Bronchial epithelial cell (primary cell): Measurements from ENCODE around the gene SLC47A2. TPM values are rescaled to one million over a fixed set of nuclear protein-coding genes. Genes with fewer than 3 reads are reported as not detected.

Source experiments
- DNase-seq: peaks from one replicate; pipeline ENCODE4 v3.0.0-alpha.2; 2010; ENCODE audit warnings: low read depth
- FAIRE-seq: peaks from 2 replicates; lab custom pipeline; 2011; peaks lifted over from hg19 to GRCh38; lab: Jason Lieb, UNC
- H3K27me3 ChIP-seq: 2 replicates; pipeline ENCODE4 v1.5.1; 2011; ENCODE audit warnings: low read length; ENCODE audit not compliant: control insufficient read depth, insufficient read depth
- H3K36me3 ChIP-seq: 2 replicates; pipeline ENCODE4 v1.5.1; 2011; ENCODE audit warnings: low read length; ENCODE audit not compliant: control insufficient read depth, insufficient read depth
- H3K4me3 ChIP-seq: 2 replicates; pipeline ENCODE4 v1.5.1; 2011; ENCODE audit warnings: mild to moderate bottlenecking, low read depth, low read length, control low read depth
- total RNA-seq: library from RNA; depleted of rRNA; stranded (reverse); fragments of >200 nt; gene quantifications from 2 replicates; pipeline ENCODE4 v1.2.1, GENCODE V29; 2014
- TF ChIP-seq, protein P1 (sequence below): IDR thresholded peaks from 2 replicates; pipeline ENCODE4 v1.5.1; 2011; ENCODE audit warnings: mild to moderate bottlenecking, moderate library complexity, low read length, control low read depth, inconsistent platforms; ENCODE audit not compliant: insufficient read depth, severe bottlenecking

Gene SLC47A2
- total RNA-seq, 1 donor from 2014 or later = 0.79 TPM

DNA sequence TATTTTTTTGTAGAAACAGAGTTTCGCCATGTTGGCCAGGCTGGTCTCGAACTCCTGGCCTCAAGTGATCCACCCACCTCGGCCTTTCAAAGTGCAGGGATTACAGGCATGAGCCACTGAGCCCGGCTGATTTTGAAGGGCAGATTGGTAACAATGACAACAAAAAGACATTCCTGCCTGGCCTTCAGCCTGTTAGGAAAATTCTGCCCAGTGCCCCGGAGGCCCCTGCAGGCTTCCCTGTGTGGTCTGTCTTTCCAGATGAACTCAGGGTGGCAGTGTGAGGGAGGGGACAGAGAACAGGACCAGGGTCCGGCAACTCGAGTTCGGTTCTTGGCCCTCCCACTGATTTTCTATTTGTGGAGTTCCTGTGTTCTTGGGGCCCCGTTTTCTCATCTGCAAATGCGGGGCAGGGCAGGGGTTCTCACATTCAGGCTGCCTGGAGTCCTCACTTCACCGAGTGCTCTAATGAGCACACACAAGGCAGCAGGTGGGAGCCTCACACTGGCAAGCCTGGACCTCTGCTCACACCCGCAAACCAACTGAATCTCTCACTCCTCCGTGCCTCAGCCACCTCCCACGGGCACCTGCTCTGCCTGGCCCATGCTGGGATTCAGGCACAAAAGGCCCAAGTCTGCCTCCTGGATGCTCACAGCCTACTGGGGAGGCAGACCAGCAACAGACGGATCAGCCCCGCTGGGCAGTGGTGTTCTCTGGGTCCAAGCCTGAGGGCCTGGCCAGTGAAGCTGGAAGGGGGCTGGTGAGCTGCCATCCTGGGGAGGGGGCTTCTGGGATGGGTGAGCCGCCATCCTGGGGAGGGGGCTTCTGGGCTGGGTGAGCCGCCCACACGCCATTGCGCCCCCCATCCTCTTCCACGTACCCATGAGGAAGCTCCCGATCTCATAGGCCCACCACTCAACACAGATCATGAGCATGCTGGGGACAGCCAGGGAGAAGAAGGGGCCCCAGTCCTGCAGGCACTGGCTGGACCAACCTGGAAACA, 10.3 kb downstream of the SLC47A2 start:
- FAIRE-seq (no peak), DNase-seq (no peak)
- H3K4me3 ChIP-seq = no peak overlapping the region
- H3K36me3 ChIP-seq = no peaks in the 10 kb centered on the region
- no peaks in the 10 kb centered on the region for H3K27me3 ChIP-seq
- TF ChIP-seq, protein P1, sequence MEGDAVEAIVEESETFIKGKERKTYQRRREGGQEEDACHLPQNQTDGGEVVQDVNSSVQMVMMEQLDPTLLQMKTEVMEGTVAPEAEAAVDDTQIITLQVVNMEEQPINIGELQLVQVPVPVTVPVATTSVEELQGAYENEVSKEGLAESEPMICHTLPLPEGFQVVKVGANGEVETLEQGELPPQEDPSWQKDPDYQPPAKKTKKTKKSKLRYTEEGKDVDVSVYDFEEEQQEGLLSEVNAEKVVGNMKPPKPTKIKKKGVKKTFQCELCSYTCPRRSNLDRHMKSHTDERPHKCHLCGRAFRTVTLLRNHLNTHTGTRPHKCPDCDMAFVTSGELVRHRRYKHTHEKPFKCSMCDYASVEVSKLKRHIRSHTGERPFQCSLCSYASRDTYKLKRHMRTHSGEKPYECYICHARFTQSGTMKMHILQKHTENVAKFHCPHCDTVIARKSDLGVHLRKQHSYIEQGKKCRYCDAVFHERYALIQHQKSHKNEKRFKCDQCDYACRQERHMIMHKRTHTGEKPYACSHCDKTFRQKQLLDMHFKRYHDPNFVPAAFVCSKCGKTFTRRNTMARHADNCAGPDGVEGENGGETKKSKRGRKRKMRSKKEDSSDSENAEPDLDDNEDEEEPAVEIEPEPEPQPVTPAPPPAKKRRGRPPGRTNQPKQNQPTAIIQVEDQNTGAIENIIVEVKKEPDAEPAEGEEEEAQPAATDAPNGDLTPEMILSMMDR = no peak

DNA sequence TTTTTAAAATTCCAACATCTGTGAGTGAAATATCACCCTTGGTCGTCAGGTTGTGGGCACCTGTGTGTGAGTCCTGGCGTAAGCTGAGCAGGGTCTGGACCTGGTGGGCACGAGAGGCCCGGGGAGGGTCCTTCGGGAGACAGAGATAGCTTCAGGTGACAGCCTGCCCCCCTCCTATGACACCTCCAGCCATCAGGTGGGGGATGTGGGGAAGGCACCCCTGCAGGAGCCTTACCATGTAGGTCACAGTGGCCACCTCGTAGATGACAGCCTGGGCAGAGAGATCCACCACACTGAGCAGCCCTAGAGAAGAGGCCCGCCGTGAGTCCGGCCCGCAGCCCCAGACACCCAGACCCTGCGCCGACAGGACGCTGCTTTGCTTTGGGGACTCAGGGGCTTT, 11.2 kb downstream of the SLC47A2 start:
- Histone ChIP-seq H3K36me3 (no peaks in the 10 kb centered on the region), H3K27me3 (no peaks in the 10 kb centered on the region), H3K4me3 (no peak overlapping the region)
- no peak for DNase-seq
- TF ChIP-seq, protein P1 = no peak
- no peak for FAIRE-seq

DNA sequence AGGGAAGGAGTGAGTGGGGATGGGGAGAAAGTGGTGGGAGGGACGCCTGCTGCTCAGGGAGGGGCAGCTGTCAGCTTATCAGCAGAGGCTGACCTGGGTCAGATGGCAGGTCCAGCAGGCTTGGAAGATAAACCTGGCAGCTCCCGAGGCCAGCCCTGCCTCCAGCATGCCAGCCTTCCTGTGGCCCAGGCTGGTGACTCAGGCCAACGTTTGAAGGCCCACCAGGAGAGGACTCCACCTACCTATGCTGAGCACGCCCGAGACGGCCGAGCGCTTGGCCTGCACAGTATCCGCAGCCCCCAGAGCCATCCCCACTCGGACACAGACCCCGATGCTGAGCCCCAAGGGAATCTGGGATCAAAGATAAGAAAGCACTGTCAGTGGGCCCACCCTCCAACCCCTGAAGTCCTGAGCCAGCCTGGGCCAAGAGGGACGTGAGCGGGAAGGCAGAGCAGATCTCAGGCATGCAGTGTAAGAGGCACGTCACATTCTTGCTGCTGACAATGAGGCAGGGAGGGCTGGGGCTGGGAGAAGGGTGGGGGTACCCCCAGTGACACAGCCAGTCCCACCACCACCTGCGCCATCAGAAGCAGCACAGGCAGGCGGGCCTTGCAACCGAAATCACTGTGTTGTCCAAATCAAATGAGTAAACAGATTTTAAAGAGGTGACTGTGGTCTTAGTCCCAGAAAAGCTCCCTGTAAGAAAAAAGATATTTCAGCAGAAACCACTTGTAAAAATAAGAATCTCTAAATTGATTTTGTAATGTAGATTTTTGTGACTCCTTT, 12.4 kb downstream of the SLC47A2 start:
- TF ChIP-seq, protein P1 = no peak
- Histone ChIP-seq H3K4me3 (no peak overlapping the region), H3K36me3 (no peaks in the 10 kb centered on the region), H3K27me3 (no peaks in the 10 kb centered on the region)
- FAIRE-seq (no peak), DNase-seq (no peak)

DNA sequence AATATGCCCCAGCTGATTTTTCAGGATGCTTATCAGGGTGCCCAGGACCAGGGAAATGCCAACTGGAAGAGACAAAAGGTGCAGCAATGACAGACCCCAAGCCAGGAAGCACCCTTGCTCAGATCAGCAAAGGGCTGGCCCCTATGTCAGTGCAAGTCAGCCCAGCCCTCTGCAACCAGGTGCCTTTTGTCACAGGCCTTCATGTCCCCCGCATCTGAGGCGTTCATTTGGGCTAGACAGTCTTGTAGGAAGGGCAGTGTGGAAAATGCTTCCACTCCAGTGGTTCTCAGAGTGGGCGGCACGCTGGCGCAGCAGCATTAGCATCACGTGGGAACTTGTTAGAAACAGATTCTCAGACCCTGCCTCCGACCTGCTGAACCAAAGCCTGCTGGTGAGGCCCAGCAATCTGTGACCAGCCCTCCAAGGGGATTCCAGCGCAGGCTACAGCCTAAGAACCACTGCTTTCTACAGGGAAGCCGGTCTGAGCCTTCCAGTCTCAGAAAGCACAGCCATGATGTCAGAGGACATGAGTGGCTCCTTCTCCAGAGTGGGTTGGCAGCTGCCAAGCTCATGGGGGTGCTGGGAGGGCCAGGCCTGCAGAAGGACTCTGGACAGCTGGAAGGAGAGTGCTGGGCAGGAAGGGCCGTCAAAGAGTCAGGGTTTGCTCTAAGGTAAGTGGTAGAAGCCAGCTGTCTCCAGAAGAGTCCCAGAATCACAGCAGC, 13.1 kb downstream of the SLC47A2 start:
- FAIRE-seq = no peak
- DNase-seq = no peak
- Histone ChIP-seq H3K36me3 (no peaks in the 10 kb centered on the region), H3K4me3 (no peak overlapping the region), H3K27me3 (no peaks in the 10 kb centered on the region)
- TF ChIP-seq, protein P1 = no peak

DNA sequence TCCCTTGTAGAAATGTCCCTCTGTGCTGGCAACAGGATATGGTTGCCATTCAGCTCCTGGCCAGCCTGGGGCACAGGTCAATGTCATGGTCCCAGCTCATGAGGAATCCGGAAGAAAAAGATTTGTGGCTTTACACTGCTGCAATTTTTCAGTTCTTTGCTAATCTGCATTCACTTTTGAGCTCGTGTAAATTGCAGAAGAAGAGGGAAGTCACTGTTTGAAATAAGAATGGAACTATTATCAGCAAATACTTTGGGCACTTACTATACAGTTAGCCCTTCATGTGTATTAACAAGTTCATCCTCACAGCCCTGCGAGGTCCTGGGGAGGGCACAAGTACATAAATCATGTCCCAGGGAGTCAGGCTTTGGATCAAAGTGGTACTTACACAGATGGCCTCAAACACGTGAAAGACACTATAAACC, 14.2 kb downstream of the SLC47A2 start:
- TF ChIP-seq, protein P1 = no peak
- no peak overlapping the region for H3K4me3 ChIP-seq
- no peaks in the 10 kb centered on the region for H3K36me3 ChIP-seq
- DNase-seq = no peak
- FAIRE-seq = no peak
- no peaks in the 10 kb centered on the region for H3K27me3 ChIP-seq
